Measurements from ENCODE around the gene CPE.
A peak's percentile ranks its signal among the peaks of the same experiment; 100 is the strongest.

Gene CPE

GRCh38 chr4:165364452-165365080, 14.2 kb upstream of the CPE start:
- no peak for DNase-seq

- DNase-seq = no peak
These were observed 11.8 kb upstream of the CPE start for GRCh38 chr4:165367040-165367439.

GRCh38 chr4:165368114-165368513, 10.7 kb upstream of the CPE start:
- no peak for DNase-seq

GRCh38 chr4:165368567-165368966, 10.2 kb upstream of the CPE start:
- DNase-seq = no peak

- DNase-seq = no peak
These were observed 9.3 kb upstream of the CPE start for GRCh38 chr4:165369522-165369921.

- DNase-seq = no peak
These were observed 8.3 kb upstream of the CPE start for GRCh38 chr4:165370530-165370929.

- no peak for DNase-seq
These were observed 3.3 kb upstream of the CPE start for GRCh38 chr4:165375465-165375864.

- DNase-seq = no peak
These were observed 437 bp upstream of the CPE start for GRCh38 chr4:165378398-165378744.

GRCh38 chr4:165379678-165380064, 863 bp downstream of the CPE start:
- peak in 19 of 56 donors; percentile 9 to 61 (median 36) for DNase-seq

- no peak for DNase-seq
These were observed 2.0 kb downstream of the CPE start for GRCh38 chr4:165380805-165381204.

GRCh38 chr4:165381821-165382373, 3.1 kb downstream of the CPE start:
- peak in 1 of 56 donors; percentile 12 for DNase-seq

GRCh38 chr4:165382640-165383039, 3.8 kb downstream of the CPE start:
- no peak for DNase-seq

GRCh38 chr4:165383591-165384073, 4.8 kb downstream of the CPE start:
- DNase-seq = no peak

GRCh38 chr4:165384186-165384585, 5.4 kb downstream of the CPE start:
- no peak for DNase-seq

GRCh38 chr4:165384598-165384997, 5.8 kb downstream of the CPE start:
- no peak for DNase-seq

GRCh38 chr4:165385126-165385525, 6.3 kb downstream of the CPE start:
- DNase-seq = peak in 6 of 56 donors; percentile 3 to 23 (median 13)

- no peak for DNase-seq
These were observed 7.5 kb downstream of the CPE start for GRCh38 chr4:165386328-165386727.

- no peak for DNase-seq
These were observed 9.9 kb downstream of the CPE start for GRCh38 chr4:165388756-165389155.

- DNase-seq = no peak
These were observed 14.2 kb downstream of the CPE start for GRCh38 chr4:165393051-165393450.

- DNase-seq = no peak
These were observed 14.9 kb downstream of the CPE start for GRCh38 chr4:165393704-165394103.

GRCh38 chr4:165394275-165394674, 15.5 kb downstream of the CPE start:
- no peak for DNase-seq

- DNase-seq = peak in 15 of 56 donors; percentile 5 to 64 (median 28)
These were observed 19.8 kb downstream of the CPE start for GRCh38 chr4:165398570-165398969.

- DNase-seq = no peak
These were observed 23.6 kb downstream of the CPE start for GRCh38 chr4:165402375-165402774.

GRCh38 chr4:165403048-165403447, 24.2 kb downstream of the CPE start:
- DNase-seq = no peak
